Measurements from ENCODE around the gene SLX4.

The SLX4 gene

DNA sequence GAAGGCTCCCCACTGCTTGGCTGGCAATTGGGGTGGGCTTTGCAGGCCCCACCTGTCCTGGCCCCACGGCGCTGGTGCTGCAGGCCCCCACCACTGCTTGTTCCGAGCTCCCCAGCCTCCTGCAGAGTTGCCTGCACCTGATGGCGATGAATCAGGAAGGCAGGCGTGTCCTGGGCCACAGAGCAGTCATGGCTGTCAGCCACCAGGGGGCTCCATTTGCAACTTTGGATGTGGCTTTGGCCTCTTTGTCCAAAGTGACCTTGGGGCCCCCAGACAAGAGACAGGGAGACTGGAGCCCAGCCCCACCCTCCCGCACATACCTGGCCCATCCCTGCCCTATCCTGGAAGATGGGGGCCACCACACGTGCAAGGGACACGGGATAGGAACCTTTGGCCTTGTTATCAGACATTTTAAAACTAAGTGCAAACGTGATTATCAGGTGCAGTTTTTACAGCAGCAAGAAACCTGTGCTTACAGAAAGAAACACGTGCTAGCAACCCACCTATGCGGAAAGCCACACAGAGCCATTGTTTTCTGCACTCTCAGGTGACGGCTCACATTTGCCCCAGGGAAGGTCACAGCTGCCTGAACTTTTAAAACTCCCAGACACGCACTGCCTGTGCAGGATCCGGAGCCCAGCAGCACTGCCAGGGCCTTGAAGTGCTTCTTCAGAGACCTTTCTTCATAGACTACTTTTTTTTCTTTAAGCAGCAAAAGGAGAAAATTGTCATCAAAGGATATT is 43.0 kb upstream of the SLX4 start, which contains the start of gene DNASE1:
Gene DNASE1 (plus strand): TSS at position 443 of the 743 bp plus-strand sequence. CDS start 683 bp downstream, outside the sequence.
- TF ChIP-seq, protein P1, sequence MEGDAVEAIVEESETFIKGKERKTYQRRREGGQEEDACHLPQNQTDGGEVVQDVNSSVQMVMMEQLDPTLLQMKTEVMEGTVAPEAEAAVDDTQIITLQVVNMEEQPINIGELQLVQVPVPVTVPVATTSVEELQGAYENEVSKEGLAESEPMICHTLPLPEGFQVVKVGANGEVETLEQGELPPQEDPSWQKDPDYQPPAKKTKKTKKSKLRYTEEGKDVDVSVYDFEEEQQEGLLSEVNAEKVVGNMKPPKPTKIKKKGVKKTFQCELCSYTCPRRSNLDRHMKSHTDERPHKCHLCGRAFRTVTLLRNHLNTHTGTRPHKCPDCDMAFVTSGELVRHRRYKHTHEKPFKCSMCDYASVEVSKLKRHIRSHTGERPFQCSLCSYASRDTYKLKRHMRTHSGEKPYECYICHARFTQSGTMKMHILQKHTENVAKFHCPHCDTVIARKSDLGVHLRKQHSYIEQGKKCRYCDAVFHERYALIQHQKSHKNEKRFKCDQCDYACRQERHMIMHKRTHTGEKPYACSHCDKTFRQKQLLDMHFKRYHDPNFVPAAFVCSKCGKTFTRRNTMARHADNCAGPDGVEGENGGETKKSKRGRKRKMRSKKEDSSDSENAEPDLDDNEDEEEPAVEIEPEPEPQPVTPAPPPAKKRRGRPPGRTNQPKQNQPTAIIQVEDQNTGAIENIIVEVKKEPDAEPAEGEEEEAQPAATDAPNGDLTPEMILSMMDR (conservative IDR thresholded peaks at IDR 0.05; ENCODE audit: control insufficient read depth, insufficient read depth, low read depth, low read length) = peak; percentile 70
- no peak within 1 kb of the TSS for H3K4me3 ChIP-seq (ENCODE audit: control insufficient read depth, low read depth, low read length)
- DNase-seq (ENCODE audit: low read depth) = peak; percentile 68

GRCh38 chr16:3652373-3653195 is 41.2 kb upstream of the SLX4 start:
- no peak for DNase-seq (ENCODE audit: low read depth)
- no peak overlapping the region for H3K4me3 ChIP-seq (ENCODE audit: control insufficient read depth, low read depth, low read length)
- TF ChIP-seq, protein P1 (conservative IDR thresholded peaks at IDR 0.05; ENCODE audit: control insufficient read depth, insufficient read depth, low read depth, low read length) = no peak

- TF ChIP-seq, protein P1 (conservative IDR thresholded peaks at IDR 0.05; ENCODE audit: control insufficient read depth, insufficient read depth, low read depth, low read length) = no peak
- DNase-seq (ENCODE audit: low read depth) = no peak
- H3K4me3 ChIP-seq (ENCODE audit: control insufficient read depth, low read depth, low read length) = no peak overlapping the region
Measured at GRCh38 chr16:3651461-3652372, 40.3 kb upstream of the SLX4 start.

- DNase-seq (ENCODE audit: low read depth) = no peak
- no peak overlapping the region for H3K4me3 ChIP-seq (ENCODE audit: control insufficient read depth, low read depth, low read length)
- TF ChIP-seq, protein P1 (conservative IDR thresholded peaks at IDR 0.05; ENCODE audit: control insufficient read depth, insufficient read depth, low read depth, low read length) = no peak
Measured at GRCh38 chr16:3650631-3651265, 39.3 kb upstream of the SLX4 start.

GRCh38 chr16:3646348-3646920 is 35.0 kb upstream of the SLX4 start:
- TF ChIP-seq, protein P1 (conservative IDR thresholded peaks at IDR 0.05; ENCODE audit: control insufficient read depth, insufficient read depth, low read depth, low read length) = no peak
- DNase-seq (ENCODE audit: low read depth) = no peak

More at GRCh38 chr16:3646348-3646920, 35.0 kb upstream of the SLX4 start:
- H3K4me3 ChIP-seq (ENCODE audit: control insufficient read depth, low read depth, low read length) = no peak overlapping the region

All from fibroblast of mammary gland (primary cell).